DND-41 (cell line): Measurements from ENCODE around the gene CTU2.

Source experiments
- ATAC-seq: fragments of 200-7000 bp; cut with Tn5 transposase; 3 replicates; pipeline ENCODE4 v1.9.1; 2021; ENCODE audit warnings: low read depth; ENCODE audit not compliant: insufficient read depth
- DNase-seq: peaks from one replicate; pipeline ENCODE4 v3.0.0-alpha.2; 2020
- H2AFZ ChIP-seq: 2 replicates; pipeline ENCODE4 v1.6.0; 2012; ENCODE audit warnings: low read depth, low read length
- H3K27ac ChIP-seq: 2 replicates; pipeline ENCODE4 v1.5.1; 2012; ENCODE audit warnings: low read length, inconsistent platforms
- H3K27me3 ChIP-seq: fragments of 200-600 bp; sonication (generic); 2 replicates; pipeline ENCODE4 v1.6.0; 2012; ENCODE audit warnings: low read length, mild to moderate bottlenecking, inconsistent platforms; ENCODE audit not compliant: insufficient read depth, poor library complexity
- H3K36me3 ChIP-seq: 2 replicates; pipeline ENCODE4 v1.5.1; 2012; ENCODE audit warnings: low read length, inconsistent platforms; ENCODE audit not compliant: insufficient read depth
- H3K4me1 ChIP-seq: 2 replicates; pipeline ENCODE4 v1.5.1; 2012; ENCODE audit warnings: mild to moderate bottlenecking, low read length; ENCODE audit not compliant: insufficient read depth
- H3K4me2 ChIP-seq: 2 replicates; pipeline ENCODE4 v1.6.0; 2012; ENCODE audit warnings: mild to moderate bottlenecking, moderate library complexity, low read length, inconsistent platforms; ENCODE audit not compliant: insufficient read depth
- H3K4me3 ChIP-seq, 2 experiments: fragments of 200-600 bp in 1 of 2; shearing (Covaris generic) in 1 of 2; 2 replicates each; pipeline ENCODE4 v1.5.1; 2012 to 2016; ENCODE audit warnings: inconsistent platforms in 2 of 2, low read length in 2 of 2, mild to moderate bottlenecking in 2 of 2, low read depth in 1 of 2, moderate library complexity in 1 of 2
- H3K79me2 ChIP-seq: 2 replicates; pipeline ENCODE4 v1.6.0; 2012; ENCODE audit warnings: low read length, inconsistent platforms; ENCODE audit not compliant: insufficient read depth
- H3K9ac ChIP-seq: 2 replicates; pipeline ENCODE4 v1.6.0; 2012; ENCODE audit warnings: low read depth, mild to moderate bottlenecking, inconsistent platforms, low read length, moderate library complexity
- H3K9me3 ChIP-seq: 2 replicates; pipeline ENCODE4 v1.5.1; 2012; ENCODE audit warnings: low read length, moderate library complexity, mild to moderate bottlenecking, inconsistent platforms; ENCODE audit not compliant: insufficient read depth, severe bottlenecking
- H4K20me1 ChIP-seq: 2 replicates; pipeline ENCODE4 v1.6.0; 2012; ENCODE audit warnings: low read length; ENCODE audit not compliant: insufficient read depth
- CTCF ChIP-seq: IDR thresholded peaks from 2 replicates; pipeline ENCODE4 v1.5.1; 2012; ENCODE audit warnings: borderline replicate concordance, low read length, moderate library complexity, mild to moderate bottlenecking; ENCODE audit not compliant: poor library complexity, severe bottlenecking; ENCODE audit errors: extremely low read depth
- EZH2 ChIP-seq: IDR thresholded peaks from 3 replicates; pipeline ENCODE4 v1.6.1; 2012; ENCODE audit warnings: borderline replicate concordance, low read depth, mild to moderate bottlenecking, moderate library complexity, low read length, inconsistent platforms; ENCODE audit not compliant: severe bottlenecking

Gene CTU2

DNA sequence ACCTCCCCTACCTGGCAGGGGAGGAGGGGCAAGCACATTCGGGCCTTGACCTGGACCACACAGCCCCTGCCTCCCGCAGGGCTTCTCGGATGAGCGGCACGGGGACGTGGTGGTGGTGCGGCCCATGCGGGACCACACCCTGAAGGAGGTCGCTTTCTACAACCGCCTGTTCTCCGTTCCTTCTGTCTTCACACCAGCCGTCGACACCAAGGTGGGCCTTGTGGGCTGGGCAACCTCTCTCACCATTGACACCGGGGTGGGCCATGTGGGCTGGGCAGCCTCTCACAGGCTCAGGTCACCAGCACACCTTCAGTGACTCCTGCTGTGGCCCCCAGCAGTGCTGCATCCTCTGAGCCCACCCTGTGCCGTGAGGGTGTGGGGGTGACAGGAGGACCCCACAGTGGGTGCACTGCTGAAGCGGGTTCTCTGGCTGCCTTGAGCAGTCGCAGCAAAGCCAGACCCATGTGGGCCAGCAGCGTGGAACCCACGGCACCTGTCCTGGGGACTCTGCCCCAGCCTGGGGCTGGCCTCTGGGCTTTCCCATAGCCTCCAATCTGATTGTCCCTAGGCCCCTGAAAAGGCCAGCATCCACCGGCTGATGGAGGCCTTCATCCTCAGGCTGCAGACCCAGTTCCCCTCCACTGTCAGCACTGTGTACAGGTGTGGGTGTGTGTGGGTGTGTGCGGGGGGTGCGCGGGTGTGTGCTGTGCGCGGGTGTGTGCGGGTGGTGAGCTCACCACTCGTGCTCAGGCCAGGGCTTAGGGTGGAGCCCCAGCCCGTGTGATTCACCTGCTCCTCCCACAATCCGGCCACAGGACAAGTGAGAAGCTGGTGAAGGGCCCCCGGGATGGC is 7.5 kb downstream of the CTU2 start:
- H3K36me3 ChIP-seq: peaks cover 65% of the 10 kb centered on the region
- DNase-seq (no peak), ATAC-seq (peak; percentile 20; the same call in 1 of the 3 replicates)
- H3K9ac ChIP-seq: no peak overlapping the region
- peaks cover 23% of the 10 kb centered on the region for H3K79me2 ChIP-seq
- peaks cover 54% of the 10 kb centered on the region for H4K20me1 ChIP-seq
- H3K4me3 ChIP-seq: no peak overlapping the region
- H3K4me2 ChIP-seq: no peak overlapping the region
- no peaks in the 10 kb centered on the region for H3K27me3 ChIP-seq
- H3K4me1 ChIP-seq: peaks cover under 1% of the 10 kb centered on the region
- no peak overlapping the region for H3K27ac ChIP-seq
- no peak overlapping the region for H2AFZ ChIP-seq
- no peak for TF ChIP-seq EZH2
- TF ChIP-seq CTCF: no peak
- H3K9me3 ChIP-seq: no peaks in the 10 kb centered on the region

DNA sequence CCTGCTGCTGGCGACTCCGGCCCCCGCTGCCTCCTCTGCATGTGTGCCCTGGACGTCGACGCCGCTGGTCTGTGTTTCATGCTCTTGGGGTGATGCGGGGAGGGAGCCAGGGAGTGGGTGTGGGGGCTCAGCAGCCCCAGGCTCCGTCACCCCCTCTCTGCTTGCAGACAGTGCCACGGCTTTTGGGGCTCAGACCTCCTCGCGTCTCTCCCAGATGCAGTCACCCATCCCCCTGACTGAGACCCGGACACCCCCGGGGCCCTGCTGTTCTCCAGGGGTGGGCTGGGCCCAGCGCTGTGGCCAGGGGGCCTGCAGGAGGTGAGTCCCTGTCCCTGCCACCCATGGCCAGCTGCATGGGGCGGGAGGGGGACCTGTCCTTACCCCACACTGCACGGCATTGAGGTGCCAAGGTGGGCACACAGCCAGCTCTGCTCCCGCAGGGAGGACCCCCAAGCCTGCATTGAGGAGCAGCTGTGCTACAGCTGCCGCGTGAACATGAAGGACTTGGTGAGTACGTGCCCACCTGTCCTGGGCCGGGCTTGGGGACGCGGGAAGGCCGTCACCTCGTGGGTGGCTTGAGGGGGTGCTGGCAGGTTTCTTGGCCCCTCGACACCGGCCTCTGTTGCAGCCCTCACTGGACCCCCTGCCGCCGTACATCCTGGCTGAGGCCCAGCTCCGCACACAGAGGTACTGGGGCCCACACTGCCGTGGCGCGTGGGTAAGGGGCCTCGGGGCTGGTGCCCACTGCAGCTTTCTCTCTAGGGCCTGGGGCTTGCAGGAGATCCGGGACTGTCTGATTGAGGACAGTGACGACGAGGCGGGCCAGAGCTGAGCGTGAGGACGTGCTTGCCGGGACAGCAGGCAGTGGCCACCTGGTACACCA is 8.4 kb downstream of the CTU2 start:
- H3K27ac ChIP-seq: no peak overlapping the region
- ATAC-seq: peak; percentile 6; the same call in 1 of the 3 replicates
- H4K20me1 ChIP-seq: peaks cover 59% of the 10 kb centered on the region
- H3K9ac ChIP-seq: no peak overlapping the region
- peaks cover 73% of the 10 kb centered on the region for H3K36me3 ChIP-seq
- no peaks in the 10 kb centered on the region for H3K27me3 ChIP-seq
- DNase-seq: no peak
- TF ChIP-seq CTCF: no peak
- TF ChIP-seq EZH2: no peak
- H3K79me2 ChIP-seq: peaks cover 14% of the 10 kb centered on the region; the same call in 1 of the 2 replicates
- H3K4me1 ChIP-seq: no peaks in the 10 kb centered on the region
- no peak overlapping the region for H3K4me2 ChIP-seq
- no peak overlapping the region for H2AFZ ChIP-seq
- H3K9me3 ChIP-seq: no peaks in the 10 kb centered on the region
- H3K4me3 ChIP-seq: no peak overlapping the region

- ATAC-seq (no peak), DNase-seq (no peak)
- no peaks in the 10 kb centered on the region for H3K9me3 ChIP-seq
- H3K4me1 ChIP-seq: no peaks in the 10 kb centered on the region
- H4K20me1 ChIP-seq: peaks cover 56% of the 10 kb centered on the region
- TF ChIP-seq CTCF: no peak
- no peak for TF ChIP-seq EZH2
- H2AFZ ChIP-seq: no peak overlapping the region
- no peak overlapping the region for H3K9ac ChIP-seq
- H3K27me3 ChIP-seq: no peaks in the 10 kb centered on the region
- H3K4me3 ChIP-seq: no peak overlapping the region
- H3K79me2 ChIP-seq: peaks cover 9% of the 10 kb centered on the region; the same call in 1 of the 2 replicates
- H3K36me3 ChIP-seq: peaks cover 73% of the 10 kb centered on the region
- H3K27ac ChIP-seq: no peak overlapping the region
- H3K4me2 ChIP-seq: no peak overlapping the region
Measured at GRCh38 chr16:88715312-88716190, 9.2 kb downstream of the CTU2 start.
